Stomach (tissue), 4 donors: ENCODE results near the gene RASGRP1.

ENCODE experiments used
- CTCF ChIP-seq, 7 experiments: fragments of 450-650 bp in 4 of 7; fragments of 200-600 bp in 3 of 7; sonication (generic) in 3 of 7; IDR thresholded peaks; one replicate each; pipeline ENCODE4 v1.5.1; 2016 to 2019; ENCODE audit warnings: antibody characterized with exemption in 7 of 7, control low read depth in 2 of 7, mild to moderate bottlenecking in 1 of 7
- POLR2A ChIP-seq, 4 donors: fragments of 450-650 bp; IDR thresholded peaks; one replicate each; pipeline ENCODE4 v1.6.1; 2016; ENCODE audit warnings: antibody characterized with exemption in 4 of 4, control low read depth in 2 of 4, mild to moderate bottlenecking in 1 of 4, moderate library complexity in 1 of 4

GRCh38 chr15:38538328-38539007 is 26.1 kb downstream of the RASGRP1 start:
- TF ChIP-seq POLR2A (IDR thresholded peaks at IDR 0.05): no peak
- TF ChIP-seq CTCF (IDR thresholded peaks at IDR 0.05): no peak
